GM19324 (cell line): Measurements from ENCODE around the gene GZMM.
A peak's percentile ranks its signal among the peaks of the same experiment; 100 is the strongest.

Source experiments
- ATAC-seq: cut with Tn5 transposase; IDR thresholded peaks from one replicate; pipeline ENCODE4 v1.9.1; 2021; ENCODE audit warnings: mild to moderate bottlenecking, moderate library complexity; ENCODE audit not compliant: unreplicated experiment, low FRiP score

Gene GZMM

GRCh38 chr19:511101-511851 is 32.6 kb upstream of the GZMM start:
- no peak for ATAC-seq

DNA sequence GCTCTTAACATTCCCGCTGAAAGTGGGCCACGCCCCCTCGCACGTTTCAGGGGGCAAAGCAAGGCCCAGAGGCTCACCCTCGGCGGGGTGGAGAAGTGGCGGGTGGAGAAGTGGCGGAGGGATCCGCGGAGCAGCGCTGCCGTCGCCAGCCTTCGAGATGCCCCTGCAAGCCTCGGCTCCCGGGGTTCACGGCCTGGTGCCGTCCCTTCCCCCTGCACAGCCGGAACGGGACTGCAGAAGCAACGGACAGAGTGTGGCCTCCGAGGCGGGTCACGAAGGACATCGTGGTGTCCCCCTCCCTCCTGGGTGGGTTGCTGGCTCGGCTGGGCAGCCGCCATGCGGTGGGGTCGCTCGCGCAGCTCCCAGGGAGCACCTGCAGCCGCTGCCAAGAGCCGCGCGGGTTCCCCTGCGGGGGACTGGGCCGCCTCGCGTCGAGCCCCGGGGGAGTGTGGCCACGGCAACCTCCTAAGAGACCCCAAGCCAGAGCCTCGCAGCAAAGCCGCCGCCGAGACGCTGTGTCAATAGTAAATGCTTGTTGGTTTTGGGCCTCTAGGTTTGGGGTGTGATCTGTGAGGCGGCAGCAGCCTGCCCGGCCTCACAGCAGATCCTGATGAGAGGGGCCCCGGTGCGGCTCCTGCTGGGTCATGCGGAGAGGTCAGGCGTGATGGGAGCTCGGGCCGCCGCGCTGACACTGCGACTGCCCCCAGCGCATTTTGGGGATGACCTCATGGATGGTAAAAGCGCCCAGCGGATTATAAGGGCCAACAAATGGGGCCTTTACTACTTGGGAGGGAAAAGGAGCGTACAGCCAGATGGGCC is 31.1 kb upstream of the GZMM start:
- ATAC-seq = no peak

DNA sequence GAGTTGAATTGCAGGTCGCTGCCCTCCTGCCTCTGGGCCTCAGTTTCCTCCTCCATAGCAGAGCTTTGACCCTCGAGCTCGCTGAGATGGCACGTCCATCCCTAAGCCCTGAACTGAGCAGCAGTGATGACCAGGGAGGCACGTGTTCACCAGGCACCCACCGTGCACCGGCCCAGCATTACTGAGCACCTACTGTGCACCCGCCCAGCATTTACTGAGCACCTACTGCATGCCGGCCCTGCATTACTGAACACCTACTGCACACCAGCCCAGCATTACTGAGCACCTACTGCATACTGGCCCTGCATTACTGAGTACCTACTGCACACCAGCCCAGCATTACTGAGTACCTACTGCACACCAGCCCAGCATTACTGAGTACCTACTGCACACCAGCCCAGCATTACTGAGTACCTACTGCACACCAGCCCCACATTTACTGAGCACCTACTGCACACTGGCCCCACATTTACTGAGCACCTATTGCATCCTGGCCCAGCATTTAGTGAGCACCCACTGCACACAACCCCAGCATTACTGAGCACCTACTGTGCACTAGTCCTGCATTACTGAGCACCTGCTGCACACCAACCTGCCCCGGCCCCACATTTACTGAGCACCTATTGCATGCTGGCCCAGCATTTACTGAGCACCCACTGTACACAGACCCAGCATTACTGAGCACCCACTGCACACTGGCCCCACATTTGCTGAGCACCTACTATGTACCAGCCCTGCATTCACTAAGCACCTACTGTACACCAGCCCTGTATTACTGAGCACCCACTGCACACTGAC is 30.3 kb upstream of the GZMM start:
- no peak for ATAC-seq

DNA sequence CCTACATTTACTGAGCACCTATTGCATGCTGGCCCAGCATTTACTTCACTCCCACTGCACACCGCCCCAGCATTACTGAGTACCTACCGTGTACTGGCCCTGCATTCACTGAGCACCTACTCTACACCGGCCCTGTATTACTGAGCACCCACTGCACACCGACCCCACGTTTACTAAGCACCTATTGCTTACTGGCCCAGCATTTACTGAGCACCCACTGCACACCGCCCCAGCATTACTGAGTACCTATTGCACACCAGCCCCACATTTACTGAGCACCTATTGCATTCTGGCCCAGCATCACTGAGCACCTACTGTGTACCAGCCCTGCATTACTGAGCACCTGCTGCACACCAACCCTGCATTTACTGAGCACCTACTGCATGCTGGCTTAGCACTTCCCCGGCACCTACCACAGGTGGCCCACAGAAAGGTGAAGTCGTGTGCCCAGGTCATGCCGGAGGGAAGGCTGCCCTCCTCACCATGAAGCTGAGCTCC is 29.6 kb upstream of the GZMM start:
- no peak for ATAC-seq

DNA sequence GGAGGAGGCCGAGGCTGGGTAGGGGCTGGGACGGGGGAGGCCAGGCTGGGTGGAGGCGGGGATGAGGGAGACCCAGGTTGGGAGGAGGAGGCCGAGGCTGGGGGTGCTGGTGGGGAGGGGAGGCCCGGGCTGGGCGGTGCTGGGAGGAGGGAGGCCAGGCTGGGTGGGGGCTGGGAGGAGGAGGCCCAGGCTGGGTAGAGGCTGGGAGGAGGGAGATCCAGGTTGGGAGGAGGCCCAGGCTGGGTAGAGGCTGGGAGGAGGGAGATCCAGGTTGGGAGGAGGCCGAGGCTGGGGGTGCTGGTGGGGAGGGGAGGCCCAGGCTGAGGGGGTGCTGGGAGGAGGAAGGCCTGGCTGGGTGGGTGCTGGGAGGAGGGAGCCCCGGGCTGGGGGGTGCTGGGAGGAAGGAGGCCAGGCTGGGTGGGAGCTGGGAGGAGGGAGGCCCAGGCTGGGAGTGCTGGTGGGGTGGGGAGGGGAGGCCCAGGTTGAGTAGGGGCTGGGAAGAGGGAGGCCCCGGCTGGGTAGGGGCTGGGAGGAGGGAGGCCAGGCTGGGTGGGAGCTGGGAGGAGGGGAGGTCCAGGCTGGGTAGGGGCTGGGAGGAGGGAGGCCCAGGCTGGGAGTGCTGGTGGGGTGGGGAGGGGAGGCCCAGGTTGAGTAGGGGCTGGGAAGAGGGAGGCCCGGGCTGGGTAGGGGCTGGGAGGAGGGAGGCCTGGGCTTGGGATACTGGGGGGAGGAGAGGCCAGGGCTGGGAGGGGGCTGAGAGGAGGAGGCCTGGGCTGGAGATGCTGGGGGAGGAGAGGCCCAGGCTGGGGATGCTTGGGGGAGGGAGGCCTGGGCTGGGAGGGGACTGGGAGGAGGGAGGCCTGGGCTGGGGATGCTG is 25.9 kb upstream of the GZMM start:
- ATAC-seq = no peak

GRCh38 chr19:518598-519231 is 25.1 kb upstream of the GZMM start:
- no peak for ATAC-seq

DNA sequence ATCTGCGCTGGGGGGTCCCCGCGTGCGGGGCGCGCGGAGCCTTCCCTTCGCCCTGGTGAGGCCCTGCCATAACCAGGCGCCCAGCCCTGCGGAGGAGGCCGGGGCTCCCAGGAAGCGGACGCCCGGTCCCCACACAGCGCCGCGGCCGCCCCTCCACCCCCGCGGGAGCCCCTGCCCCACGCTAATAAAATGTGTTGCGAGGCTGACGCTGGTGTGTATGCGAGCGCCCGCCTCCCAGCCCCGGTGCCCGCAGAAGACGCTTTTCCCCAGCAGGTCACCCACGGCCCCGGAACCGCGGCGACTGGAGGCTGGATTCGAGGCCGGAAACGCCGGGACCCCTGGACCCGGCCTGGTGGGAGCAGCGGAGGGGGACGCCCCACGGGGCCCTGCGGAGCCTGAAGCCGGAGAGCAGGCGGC is 24.4 kb upstream of the GZMM start:
- no peak for ATAC-seq

- no peak for ATAC-seq
Measured at GRCh38 chr19:522726-523125, 21.1 kb upstream of the GZMM start.

GRCh38 chr19:524062-524674 is 19.7 kb upstream of the GZMM start:
- ATAC-seq = no peak

DNA sequence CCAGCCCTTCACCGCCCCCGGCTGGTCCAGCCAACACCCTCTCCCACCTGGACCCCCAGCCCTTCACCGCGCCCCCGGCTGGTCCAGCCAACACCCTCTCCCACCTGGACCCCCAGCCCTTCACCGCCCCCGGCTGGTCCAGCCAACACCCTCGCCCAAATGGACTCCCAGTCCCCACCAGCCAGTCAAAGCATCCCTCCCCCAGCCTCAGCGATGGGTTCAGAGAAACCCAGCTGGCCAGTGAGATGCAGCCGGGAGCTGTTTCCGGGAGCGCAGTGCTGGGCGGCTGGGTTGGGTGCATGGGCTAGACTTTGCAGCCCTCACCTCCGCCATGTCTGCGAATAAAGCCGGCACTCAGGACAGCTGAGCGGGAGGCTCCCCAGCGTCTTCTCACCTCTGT is 18.8 kb upstream of the GZMM start:
- ATAC-seq = no peak

GRCh38 chr19:525857-526419 is 17.9 kb upstream of the GZMM start:
- ATAC-seq = no peak

DNA sequence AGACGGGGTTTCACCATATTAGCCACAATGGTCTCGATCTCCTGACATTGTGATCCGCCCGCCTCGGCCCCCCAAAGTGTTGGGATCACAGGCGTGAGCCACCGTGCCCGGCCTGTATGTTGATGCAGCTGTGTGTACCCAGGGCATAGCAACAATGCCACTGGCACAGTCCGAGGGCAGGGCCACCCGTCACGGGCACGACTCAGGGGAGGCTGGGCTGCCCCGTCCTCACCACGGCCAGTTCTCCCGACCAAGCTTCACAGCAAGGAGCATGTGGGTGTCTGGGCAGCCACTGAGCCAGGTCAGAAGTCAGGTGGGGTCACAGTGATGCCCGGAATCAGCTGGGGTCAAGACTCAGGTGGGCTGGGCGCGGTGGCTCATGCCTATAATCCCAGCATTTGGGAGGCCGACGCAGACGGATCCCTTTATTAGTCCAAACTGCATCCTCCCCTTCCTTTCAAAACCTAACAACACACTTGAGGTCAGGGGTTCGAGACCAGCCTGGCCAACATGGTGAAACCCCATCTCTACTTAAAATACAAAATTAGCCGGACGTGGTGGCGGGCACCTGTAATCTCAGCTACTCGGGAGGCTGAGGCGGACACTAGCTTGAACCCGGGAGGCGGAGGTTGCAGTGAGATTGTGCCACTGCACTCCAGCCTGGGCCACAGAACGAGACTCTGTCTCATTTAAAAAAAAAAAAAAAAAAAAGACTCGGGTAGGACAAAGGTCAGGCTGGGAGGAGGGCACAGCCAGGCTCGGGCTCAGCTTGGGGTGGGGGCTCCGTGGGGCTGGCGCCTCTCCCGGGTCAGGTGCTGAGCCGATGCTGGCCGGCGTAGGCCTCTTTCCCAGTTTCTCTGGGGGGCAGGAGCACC is 13.5 kb upstream of the GZMM start:
- ATAC-seq = no peak

DNA sequence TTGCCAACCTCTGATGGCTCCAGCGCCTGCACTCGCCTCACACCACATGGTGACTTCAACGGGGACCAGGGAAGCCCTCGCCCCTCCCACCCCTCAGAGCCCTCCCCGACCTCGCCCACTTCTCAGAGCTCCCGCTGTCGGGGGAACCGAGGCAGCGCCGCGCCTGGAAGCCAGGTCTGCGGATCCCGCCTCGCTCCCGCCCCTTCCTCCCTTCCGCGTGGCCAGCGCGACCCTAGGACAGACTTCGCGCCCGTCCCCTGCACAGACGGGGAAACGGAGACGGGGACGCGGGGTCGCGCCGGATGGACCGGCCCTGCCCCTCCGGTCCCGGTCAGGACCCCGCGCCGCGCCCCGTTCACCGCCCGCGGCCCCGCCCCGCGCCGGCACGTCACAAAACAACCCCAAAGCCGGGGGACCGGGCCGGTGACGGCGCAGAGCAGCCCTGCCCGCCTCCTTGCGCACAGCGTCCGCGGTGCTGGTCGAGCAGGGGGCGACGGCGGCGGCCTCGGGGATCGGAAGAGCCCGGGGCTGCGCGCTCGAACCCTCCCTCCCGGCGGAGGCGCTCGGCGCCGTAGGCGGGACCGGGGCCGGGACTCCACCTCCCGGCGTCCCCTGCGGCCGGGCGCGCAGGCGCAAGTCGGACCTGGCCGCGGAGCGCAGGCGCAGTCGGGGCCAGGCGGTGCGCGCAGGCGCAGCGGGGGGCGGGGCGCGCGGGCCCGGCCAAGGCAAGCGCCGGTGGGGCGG is 12.7 kb upstream of the GZMM start:
- peak; percentile 84 for ATAC-seq

- ATAC-seq = peak; percentile 7
Measured at GRCh38 chr19:531753-532560, 11.9 kb upstream of the GZMM start, which contains the start of gene CDC34. Gene CDC34, plus strand, starts transcription at chr19:531760. Its CDS starts 172 bp downstream, at chr19:531932.

GRCh38 chr19:532561-533363 is 11.1 kb upstream of the GZMM start:
- no peak for ATAC-seq
